Glutamatergic neuron (in vitro differentiated cells): ENCODE data around the gene GRIK4. TPM values are rescaled to one million over a fixed set of nuclear protein-coding genes. Genes with fewer than 3 reads are reported as not detected.

ENCODE experiments used
- DNase-seq: peaks from one replicate; pipeline ENCODE4 v3.0.0; 2022
- H3K27ac Mint-ChIP-seq: one replicate; pipeline ENCODE4 v1.8.0; 2020; ENCODE audit warnings: mild to moderate bottlenecking, mixed read lengths, inconsistent platforms; ENCODE audit not compliant: unreplicated experiment
- H3K27me3 Mint-ChIP-seq: one replicate; pipeline ENCODE4 v1.8.0; 2020; ENCODE audit warnings: mild to moderate bottlenecking, moderate library complexity, mixed read lengths, inconsistent platforms; ENCODE audit not compliant: unreplicated experiment
- H3K36me3 Mint-ChIP-seq: one replicate; pipeline ENCODE4 v1.8.0; 2020; ENCODE audit warnings: mild to moderate bottlenecking, mixed read lengths, inconsistent platforms; ENCODE audit not compliant: unreplicated experiment
- H3K4me1 Mint-ChIP-seq: one replicate; pipeline ENCODE4 v1.8.0; 2020; ENCODE audit warnings: mild to moderate bottlenecking, low read depth, mixed read lengths, inconsistent platforms; ENCODE audit not compliant: unreplicated experiment
- H3K4me3 Mint-ChIP-seq: one replicate; pipeline ENCODE4 v1.8.0; 2020; ENCODE audit warnings: mild to moderate bottlenecking, mixed read lengths, inconsistent platforms; ENCODE audit not compliant: unreplicated experiment
- H3K9me3 Mint-ChIP-seq: one replicate; pipeline ENCODE4 v1.8.0; 2020; ENCODE audit warnings: mild to moderate bottlenecking, moderate library complexity, mixed read lengths, inconsistent platforms; ENCODE audit not compliant: unreplicated experiment
- total RNA-seq: library from RNA; stranded (reverse); fragmentation: NEBNext Ultra II Directional; extraction: Animal tissue kit (Norgen Biotek cat#: 25700); gene quantifications from one replicate; pipeline ENCODE4 v1.2.1, GENCODE V29; 2021; ENCODE audit not compliant: unreplicated experiment
- TF ChIP-seq, protein P1 (sequence below): fragments of 200-600 bp; sonication (generic); IDR thresholded peaks from one replicate; pipeline ENCODE4 v1.5.0; 2021; ENCODE audit not compliant: partially characterized antibody, unreplicated experiment

GRIK4 gene
- total RNA-seq, 1 donor from 2014 or later = 3.6 TPM

DNA sequence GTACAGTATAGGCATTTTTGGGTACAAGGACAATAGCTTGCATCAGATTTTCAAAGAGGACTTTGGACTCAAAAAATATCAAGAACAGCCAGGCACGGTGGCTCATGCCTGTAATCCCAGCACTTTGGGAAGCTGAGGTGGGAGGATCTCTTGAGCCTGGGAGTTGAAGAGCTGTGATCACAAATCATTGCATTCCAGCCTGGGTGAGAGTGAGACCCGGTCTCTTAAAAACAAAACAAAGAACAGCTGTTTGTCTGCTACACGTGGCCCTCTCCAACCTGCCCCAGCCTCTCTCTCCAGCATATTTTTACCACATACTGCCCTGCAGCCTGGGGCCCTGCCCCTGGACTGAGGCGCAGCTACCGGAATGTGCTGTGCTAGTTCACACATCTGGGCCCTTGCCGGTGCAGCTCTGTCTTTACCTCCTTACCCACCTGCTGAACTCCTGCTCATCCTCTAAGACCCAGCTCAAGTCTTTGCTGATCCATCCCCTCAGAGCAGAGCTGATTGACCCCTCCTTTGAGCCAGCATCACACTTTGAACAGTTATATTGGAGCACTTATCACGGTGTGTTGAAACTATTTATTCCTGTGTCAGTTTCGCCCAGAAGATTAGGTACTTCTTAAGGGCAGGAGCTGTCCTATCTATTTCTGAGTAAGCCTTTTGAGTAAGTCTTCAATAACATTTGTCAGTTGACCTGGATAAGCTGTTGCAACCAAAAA is 29.4 kb downstream of the GRIK4 start:
- Mint-ChIP-seq H3K9me3 (peaks cover 4% of the 10 kb centered on the region), H3K27ac (no peak overlapping the region), H3K4me1 (no peaks in the 10 kb centered on the region), H3K27me3 (no peaks in the 10 kb centered on the region), H3K4me3 (no peak overlapping the region), H3K36me3 (peaks cover 10% of the 10 kb centered on the region)
- TF ChIP-seq, protein P1, sequence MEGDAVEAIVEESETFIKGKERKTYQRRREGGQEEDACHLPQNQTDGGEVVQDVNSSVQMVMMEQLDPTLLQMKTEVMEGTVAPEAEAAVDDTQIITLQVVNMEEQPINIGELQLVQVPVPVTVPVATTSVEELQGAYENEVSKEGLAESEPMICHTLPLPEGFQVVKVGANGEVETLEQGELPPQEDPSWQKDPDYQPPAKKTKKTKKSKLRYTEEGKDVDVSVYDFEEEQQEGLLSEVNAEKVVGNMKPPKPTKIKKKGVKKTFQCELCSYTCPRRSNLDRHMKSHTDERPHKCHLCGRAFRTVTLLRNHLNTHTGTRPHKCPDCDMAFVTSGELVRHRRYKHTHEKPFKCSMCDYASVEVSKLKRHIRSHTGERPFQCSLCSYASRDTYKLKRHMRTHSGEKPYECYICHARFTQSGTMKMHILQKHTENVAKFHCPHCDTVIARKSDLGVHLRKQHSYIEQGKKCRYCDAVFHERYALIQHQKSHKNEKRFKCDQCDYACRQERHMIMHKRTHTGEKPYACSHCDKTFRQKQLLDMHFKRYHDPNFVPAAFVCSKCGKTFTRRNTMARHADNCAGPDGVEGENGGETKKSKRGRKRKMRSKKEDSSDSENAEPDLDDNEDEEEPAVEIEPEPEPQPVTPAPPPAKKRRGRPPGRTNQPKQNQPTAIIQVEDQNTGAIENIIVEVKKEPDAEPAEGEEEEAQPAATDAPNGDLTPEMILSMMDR = no peak
- no peak for DNase-seq

DNA sequence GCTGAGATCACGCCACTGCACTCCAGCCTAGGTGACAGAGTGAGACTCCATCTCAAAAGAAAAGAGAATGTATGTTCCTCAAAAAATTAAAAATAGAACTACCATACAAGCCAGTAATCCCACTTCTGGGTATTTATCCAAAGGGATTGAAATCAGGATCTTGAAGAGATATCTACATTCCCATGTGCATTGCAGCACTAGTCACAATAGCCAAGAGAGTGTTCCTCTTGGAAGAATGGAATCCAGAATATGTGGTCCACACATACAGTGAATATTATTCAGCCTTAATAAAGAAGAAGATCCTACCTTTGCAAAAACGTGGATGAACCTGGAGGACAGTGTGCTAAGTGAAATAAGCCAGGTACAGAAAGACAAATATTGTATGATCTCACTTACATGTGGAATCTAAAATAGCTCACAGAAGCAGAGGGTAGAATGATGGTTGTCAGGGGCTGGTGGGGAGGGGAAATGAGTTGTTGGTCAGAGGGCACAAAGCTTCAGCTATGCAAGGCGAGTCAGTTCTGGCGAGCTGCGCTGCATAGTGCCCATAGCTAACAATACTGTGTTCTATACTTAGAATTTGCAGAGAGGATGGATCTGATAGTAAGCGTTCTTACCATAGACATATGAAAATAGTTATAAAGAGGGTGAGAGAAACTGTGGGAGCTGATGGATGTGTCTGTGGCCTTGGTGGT is 32.1 kb downstream of the GRIK4 start:
- H3K27ac Mint-ChIP-seq = no peak overlapping the region

DNA sequence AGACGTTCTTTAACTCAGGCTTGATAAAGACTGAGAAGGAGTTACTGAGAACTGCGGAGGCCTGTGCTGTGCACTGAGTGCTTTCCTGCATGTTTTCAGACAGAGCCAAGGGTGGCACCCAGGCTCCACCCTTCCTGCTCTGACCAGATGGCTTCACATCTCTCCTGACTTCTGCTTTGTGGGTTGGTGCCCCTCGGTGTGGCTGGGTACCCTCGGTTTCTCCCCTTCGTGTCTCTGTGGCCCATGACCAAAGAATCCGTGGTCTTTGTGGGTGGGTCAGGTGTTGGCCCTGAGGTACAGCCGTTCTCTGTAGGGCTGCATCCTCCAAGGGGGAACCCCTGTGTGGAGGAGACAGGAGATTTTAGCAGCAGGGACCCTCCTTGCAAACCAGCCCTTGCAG is 34.3 kb downstream of the GRIK4 start:
- Mint-ChIP-seq H3K27ac (no peak overlapping the region), H3K9me3 (peaks cover 15% of the 10 kb centered on the region), H3K4me3 (no peak overlapping the region), H3K27me3 (peaks cover 17% of the 10 kb centered on the region), H3K4me1 (peaks cover 32% of the 10 kb centered on the region), H3K36me3 (peaks cover 10% of the 10 kb centered on the region)
- TF ChIP-seq, protein P1 = no peak
- DNase-seq = no peak

More for the DNA sequence above, 32.1 kb downstream of the GRIK4 start:
- DNase-seq = no peak
- peaks cover 13% of the 10 kb centered on the region for H3K27me3 Mint-ChIP-seq
- TF ChIP-seq, protein P1 = no peak
- peaks cover 14% of the 10 kb centered on the region for H3K9me3 Mint-ChIP-seq
- H3K36me3 Mint-ChIP-seq = peaks cover 10% of the 10 kb centered on the region
- H3K4me1 Mint-ChIP-seq = peaks cover 21% of the 10 kb centered on the region
- H3K4me3 Mint-ChIP-seq = no peak overlapping the region

DNA sequence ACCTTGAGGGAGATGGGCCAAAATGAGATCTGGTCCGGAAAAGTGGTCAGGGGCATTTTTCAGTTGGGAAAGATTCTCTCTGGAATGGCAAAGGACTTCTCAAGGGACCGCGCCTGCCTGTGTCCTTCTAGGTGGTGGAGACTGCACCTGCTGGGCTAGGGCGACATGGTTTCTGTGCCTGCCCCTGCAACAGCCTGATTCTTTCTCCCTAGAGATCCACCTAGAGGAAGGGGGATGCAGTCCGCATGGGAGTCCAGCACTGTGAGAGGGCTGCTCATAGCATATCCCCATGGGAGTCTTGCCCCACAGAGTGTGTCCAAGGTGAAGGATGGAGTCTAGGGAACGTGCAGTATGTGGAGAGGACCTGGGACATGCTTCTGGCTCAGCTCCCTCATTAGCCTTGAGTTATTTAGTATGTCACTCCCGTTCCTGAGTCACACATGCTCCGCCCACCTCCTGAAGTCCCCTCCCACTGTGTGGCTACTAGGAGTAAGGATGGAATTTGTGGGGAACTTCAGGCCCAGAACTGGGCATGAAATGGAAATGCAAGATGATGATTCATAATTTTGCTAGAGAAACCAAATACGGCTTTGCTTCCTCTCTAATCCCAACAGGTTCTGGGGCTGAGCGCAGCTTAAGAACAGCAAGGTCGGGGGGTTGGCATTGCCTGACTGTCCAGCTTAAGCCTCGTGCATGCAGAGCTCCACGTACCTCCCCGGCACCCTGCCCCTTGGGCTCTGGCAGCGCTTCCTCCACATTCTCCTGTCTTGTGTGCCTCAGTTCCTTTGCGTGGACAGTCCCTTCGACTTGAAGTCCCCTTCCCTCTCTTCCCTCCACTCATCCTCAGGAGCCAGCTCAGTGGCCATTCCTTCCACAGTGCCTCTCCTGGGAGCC is 35.0 kb downstream of the GRIK4 start:
- Mint-ChIP-seq H3K4me1 (peaks cover 35% of the 10 kb centered on the region), H3K9me3 (peaks cover 16% of the 10 kb centered on the region), H3K36me3 (peaks cover 10% of the 10 kb centered on the region), H3K27ac (no peak overlapping the region), H3K4me3 (no peak overlapping the region), H3K27me3 (peaks cover 20% of the 10 kb centered on the region)
- TF ChIP-seq, protein P1 = no peak
- no peak for DNase-seq
